A549 treated with ZK216348 at 1 μM for 4 hours (cell line): ENCODE data around the gene HSPA1B. TPM values are rescaled to one million over a fixed set of nuclear protein-coding genes. Genes with fewer than 3 reads are reported as not detected.

ENCODE experiments used
- total RNA-seq: library from RNA; stranded (reverse); fragments of 200-300 nt; extraction: Qiagen RNA extraction; gene quantifications from 5 replicates; pipeline ENCODE4 v1.2.3, GENCODE V29; 2022; ENCODE audit warnings: low read depth

HSPA1B gene
- 78.0 to 284 TPM (median 227 TPM) in 5 replicates for total RNA-seq

GRCh38 chr6:31827286-31828079 lies at the start of gene HSPA1B:
HSPA1B (plus strand) TSS chr6:31827738; CDS start chr6:31827951, 213 bp downstream.

GRCh38 chr6:31795616-31796298 lies 31.8 kb upstream of the HSPA1B start, which contains the start of gene VARS1:
VARS1 (minus strand) TSS chr6:31795752; CDS start chr6:31795217, 535 bp downstream.

GRCh38 chr6:31806470-31807272 lies 20.9 kb upstream of the HSPA1B start, which contains the start of gene LSM2:
LSM2 (minus strand) TSS chr6:31806966; CDS start chr6:31806757, 209 bp downstream.

GRCh38 chr6:31815025-31815838 lies 12.3 kb upstream of the HSPA1B start, which contains the start of the genes HSPA1A and HSPA1L:
HSPA1A (plus strand) TSS chr6:31815543; CDS start chr6:31815757, 214 bp downstream.
HSPA1L (minus strand) TSS chr6:31815283; CDS start chr6:31811972, 3,311 bp downstream.

GRCh38 chr6:31862344-31863235 lies 35.1 kb downstream of the HSPA1B start, which contains the start of gene NEU1:
NEU1 (minus strand) TSS chr6:31862821; CDS start chr6:31862776, 45 bp downstream.

GRCh38 chr6:31878726-31879125 lies 51.2 kb downstream of the HSPA1B start, which contains the start of gene SLC44A4:
SLC44A4 (minus strand) TSS chr6:31878997; CDS start chr6:31878980, 17 bp downstream.

Other genes with a start within 250 kb of the HSPA1B start
- gene LTB, start 245.3 kb upstream of the HSPA1B start, total RNA-seq, result 0.21 to 0.76 TPM (median 0.45 TPM) in 4 of 5 replicates, not detected in the other
- gene LST1, start 241.5 kb upstream of the HSPA1B start, total RNA-seq, result not detected in 5 replicates
- not detected in 5 replicates for gene NCR3, start 234.7 kb upstream of the HSPA1B start, total RNA-seq
- not detected in 5 replicates for gene AIF1, start 212.5 kb upstream of the HSPA1B start, total RNA-seq
- 59.3 to 94.8 TPM (median 86.5 TPM) in 5 replicates for gene PRRC2A, start 207.0 kb upstream of the HSPA1B start, total RNA-seq
- 100 to 165 TPM (median 145 TPM) in 5 replicates for gene BAG6, start 175.1 kb upstream of the HSPA1B start, total RNA-seq
- gene APOM, start 171.8 kb upstream of the HSPA1B start, total RNA-seq, result 2.2 to 3.7 TPM (median 3.5 TPM) in 5 replicates
- 11.1 to 14.5 TPM (median 12.9 TPM) in 5 replicates for gene C6orf47, start 167.0 kb upstream of the HSPA1B start, total RNA-seq
- gene GPANK1, start 162.7 kb upstream of the HSPA1B start, total RNA-seq, result 9.6 to 16.8 TPM (median 12.8 TPM) in 5 replicates
- gene CSNK2B, start 161.7 kb upstream of the HSPA1B start, total RNA-seq, result 168 to 192 TPM (median 170 TPM) in 5 replicates
- 3.2 to 6.4 TPM (median 5.2 TPM) in 5 replicates for gene LY6G5B, start 157.8 kb upstream of the HSPA1B start, total RNA-seq
- gene LY6G5C, start 146.7 kb upstream of the HSPA1B start, total RNA-seq, result 1.1 to 1.6 TPM (median 1.5 TPM) in 5 replicates
- gene ABHD16A, start 124.4 kb upstream of the HSPA1B start, total RNA-seq, result 13.2 to 19.1 TPM (median 17.6 TPM) in 5 replicates
- not detected in 5 replicates for gene LY6G6F, start 120.9 kb upstream of the HSPA1B start, total RNA-seq
- gene LY6G6D, start 112.4 kb upstream of the HSPA1B start, total RNA-seq, result not detected in 5 replicates
- 0.20 to 0.42 TPM (median 0.29 TPM) in 3 of 5 replicates, not detected in the others for gene LY6G6C, start 106.0 kb upstream of the HSPA1B start, total RNA-seq
- gene MPIG6B, start 104.4 kb upstream of the HSPA1B start, total RNA-seq, result not detected in 5 replicates
- gene DDAH2, start 98.4 kb upstream of the HSPA1B start, total RNA-seq, result 27.1 to 32.0 TPM (median 31.7 TPM) in 5 replicates
- gene CLIC1, start 91.2 kb upstream of the HSPA1B start, total RNA-seq, result 433 to 509 TPM (median 491 TPM) in 5 replicates
- 13.3 to 18.7 TPM (median 13.6 TPM) in 5 replicates for gene MSH5, start 87.7 kb upstream of the HSPA1B start, total RNA-seq
- 3.7 to 5.9 TPM (median 4.9 TPM) in 5 replicates for gene SAPCD1, start 65.1 kb upstream of the HSPA1B start, total RNA-seq
- gene VWA7, start 50.4 kb upstream of the HSPA1B start, total RNA-seq, result 0.53 to 2.7 TPM (median 1.1 TPM) in 5 replicates
- gene VARS1, start 32.0 kb upstream of the HSPA1B start, total RNA-seq, result 43.4 to 61.7 TPM (median 60.4 TPM) in 5 replicates
- gene LSM2, start 20.8 kb upstream of the HSPA1B start, total RNA-seq, result 52.1 to 67.9 TPM (median 59.7 TPM) in 5 replicates
- gene HSPA1L, start 12.5 kb upstream of the HSPA1B start, total RNA-seq, result 1.4 to 2.2 TPM (median 1.9 TPM) in 5 replicates
- gene HSPA1A, start 12.2 kb upstream of the HSPA1B start, total RNA-seq, result 129 to 401 TPM (median 295 TPM) in 5 replicates
- gene NEU1, start 35.1 kb downstream of the HSPA1B start, total RNA-seq, result 20.9 to 35.3 TPM (median 29.4 TPM) in 5 replicates
- 0.18 to 0.50 TPM (median 0.29 TPM) in 3 of 5 replicates, not detected in the others for gene SLC44A4, start 51.3 kb downstream of the HSPA1B start, total RNA-seq
- 17.2 to 32.6 TPM (median 30.9 TPM) in 5 replicates for gene EHMT2, start 70.0 kb downstream of the HSPA1B start, total RNA-seq
- gene ZBTB12, start 74.3 kb downstream of the HSPA1B start, total RNA-seq, result 2.0 to 5.0 TPM (median 4.5 TPM) in 5 replicates
- gene C2, start 100.0 kb downstream of the HSPA1B start, total RNA-seq, result 0.33 to 0.47 TPM in 2 of 5 replicates, not detected in the others
- 1.6 to 3.2 TPM (median 2.0 TPM) in 5 replicates for gene CFB, start 118.4 kb downstream of the HSPA1B start, total RNA-seq
- 75.5 to 91.9 TPM (median 81.9 TPM) in 5 replicates for gene NELFE, start 131.2 kb downstream of the HSPA1B start, total RNA-seq
- gene SKIC2, start 131.4 kb downstream of the HSPA1B start, total RNA-seq, result 15.8 to 30.9 TPM (median 25.7 TPM) in 5 replicates
- 10.6 to 14.3 TPM (median 12.1 TPM) in 5 replicates for gene DXO, start 144.4 kb downstream of the HSPA1B start, total RNA-seq
- 0.94 to 1.5 TPM (median 1.5 TPM) in 5 replicates for gene C4A, start 154.3 kb downstream of the HSPA1B start, total RNA-seq
- gene C4B, start 187.1 kb downstream of the HSPA1B start, total RNA-seq, result 0.69 to 1.5 TPM (median 1.3 TPM) in 5 replicates
- gene CYP21A2, start 210.7 kb downstream of the HSPA1B start, total RNA-seq, result not detected in 5 replicates